M059J (cell line): ENCODE results near the gene CEP290. TPM values are rescaled to one million over a fixed set of nuclear protein-coding genes. Genes with fewer than 3 reads are reported as not detected.
"Not testable (repeated sequence)": the region's sequence is repeated elsewhere in the genome, so short reads cannot be mapped to it uniquely, and the experiment has no call there.

Source experiments
- DNase-seq: peaks from one replicate; pipeline ENCODE4 v3.0.0-alpha.2; 2012; ENCODE audit warnings: low read depth
- total RNA-seq: library from RNA; depleted of rRNA; stranded (reverse); fragments of >200 nt; shearing (Covaris generic); gene quantifications from 2 replicates; pipeline ENCODE4 v1.2.3, GENCODE V29; 2014; rRNA removed

Gene CEP290
- total RNA-seq, 1 experiment from 2014 or later = 8.8 TPM

- DNase-seq = no peak
Measured at GRCh38 chr12:88056571-88056970, 85.3 kb downstream of the CEP290 start.

DNA sequence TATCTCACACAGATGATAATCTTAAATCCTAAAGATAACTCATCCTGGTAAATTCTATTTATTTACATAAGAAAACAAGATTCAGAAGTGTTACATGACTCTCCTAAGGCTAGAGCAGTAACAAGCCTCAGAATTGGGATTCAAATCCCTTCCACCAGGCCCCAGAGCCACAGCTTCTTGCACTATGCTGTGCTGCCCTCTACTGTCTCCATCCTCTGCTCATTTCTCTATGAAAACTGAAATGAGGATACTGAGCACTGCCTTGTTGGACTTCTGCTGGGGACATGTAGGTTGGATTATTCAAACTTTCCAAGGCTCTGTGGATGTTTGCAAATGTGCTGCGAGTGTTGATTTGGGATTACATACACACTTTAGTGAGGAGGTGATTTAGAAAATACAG lies 89.2 kb downstream of the CEP290 start:
- DNase-seq = peak; percentile 49

DNA sequence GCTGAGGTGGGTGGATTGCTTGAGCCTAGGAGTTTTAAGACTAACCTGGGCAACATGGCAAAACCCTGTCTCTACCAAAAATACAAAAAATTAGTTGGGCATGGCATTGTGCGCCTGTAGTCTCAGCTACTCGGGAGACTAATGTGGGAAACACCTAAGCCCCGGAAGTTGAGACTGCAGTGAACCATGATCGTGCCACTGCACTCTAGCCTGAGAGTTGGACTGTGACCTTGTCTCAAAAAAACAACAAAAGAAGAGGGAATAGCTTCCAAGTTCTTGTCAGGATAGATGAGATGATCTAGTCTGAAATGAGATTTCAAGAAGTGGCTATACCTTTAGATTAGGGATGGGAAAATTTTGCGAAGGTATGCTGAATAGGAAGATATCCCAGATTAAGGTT lies 97.9 kb downstream of the CEP290 start:
- no peak for DNase-seq

GRCh38 chr12:88037770-88038169 lies 104.1 kb downstream of the CEP290 start:
- no peak for DNase-seq

DNA sequence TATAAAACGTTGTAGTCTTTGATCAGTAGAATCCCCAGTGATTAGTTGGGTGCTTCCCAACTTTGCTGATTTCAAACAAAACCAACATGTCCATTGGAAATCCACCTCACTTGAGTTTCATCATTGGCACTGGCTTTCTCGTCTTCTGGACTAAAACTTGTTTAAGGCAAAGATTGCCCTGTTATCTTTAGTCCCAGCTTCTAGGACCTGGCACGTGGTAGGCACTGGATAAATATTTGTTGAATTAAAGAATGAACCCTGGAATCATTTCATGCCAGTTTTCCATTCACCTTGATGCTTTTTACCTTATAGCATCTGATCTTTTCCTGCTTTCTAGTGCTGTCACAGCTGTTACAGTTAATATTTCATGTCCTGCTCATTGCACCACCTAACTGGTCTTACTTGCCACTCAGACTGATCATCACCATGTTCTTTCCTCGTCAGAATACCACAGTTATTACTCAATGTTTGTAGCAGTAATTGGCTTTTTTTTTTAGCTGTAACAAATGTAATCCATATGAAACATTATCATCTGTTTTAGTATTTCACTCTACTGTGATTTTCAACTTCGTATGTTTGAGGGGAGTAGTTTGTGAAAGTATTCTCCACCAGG lies 105.4 kb downstream of the CEP290 start:
- DNase-seq = peak; percentile 32

DNA sequence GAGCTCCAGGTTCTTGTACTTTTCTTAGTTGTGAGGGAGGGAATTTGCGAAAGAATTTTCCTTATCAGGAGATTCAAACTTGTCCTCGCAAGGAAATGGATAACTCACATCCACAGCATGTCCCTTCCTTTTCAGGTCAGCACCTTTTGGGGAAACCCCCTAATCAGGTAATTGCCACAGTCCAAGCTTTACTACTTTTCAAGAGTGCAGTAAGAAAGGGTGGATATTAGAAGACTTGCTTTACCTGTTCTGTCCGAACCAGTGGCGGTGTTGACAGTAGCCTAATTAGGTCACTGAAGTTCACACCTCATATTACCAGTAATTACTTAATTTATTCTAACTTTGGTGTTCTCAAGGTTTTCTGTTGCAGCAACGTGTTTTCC lies 106.0 kb downstream of the CEP290 start:
- DNase-seq = no peak

GRCh38 chr12:88035271-88035906 lies 106.5 kb downstream of the CEP290 start:
- peak; percentile 84 for DNase-seq

DNA sequence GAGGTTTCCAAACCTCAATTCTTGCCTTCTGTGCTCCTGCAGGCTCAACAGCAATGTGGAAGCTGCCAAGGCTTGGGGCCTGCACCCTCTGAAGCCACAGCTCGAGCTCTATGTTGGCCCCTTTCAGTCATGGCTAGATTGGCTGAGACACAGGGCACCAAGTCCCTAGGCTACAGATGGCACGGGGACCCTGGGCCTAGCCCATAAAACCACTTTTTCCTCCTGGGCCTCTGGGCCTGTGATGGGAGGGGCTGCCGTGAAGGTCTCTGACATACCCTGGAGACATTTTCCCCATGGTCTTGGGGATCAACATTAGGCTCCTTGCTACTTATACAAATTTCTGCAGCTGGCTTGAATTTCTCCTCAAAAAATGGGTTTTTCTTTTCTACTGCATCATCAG lies 110.7 kb downstream of the CEP290 start:
- not testable (repeated sequence) for DNase-seq

- no peak for DNase-seq
Measured at GRCh38 chr12:88029093-88029665, 112.7 kb downstream of the CEP290 start, which contains the start of gene C12orf50. C12orf50 (minus strand) TSS chr12:88029401; CDS start chr12:88026962, 2,439 bp downstream.

GRCh38 chr12:88026196-88026595 lies 115.7 kb downstream of the CEP290 start:
- no peak for DNase-seq

GRCh38 chr12:88017964-88018363 lies 123.9 kb downstream of the CEP290 start:
- DNase-seq = no peak

DNA sequence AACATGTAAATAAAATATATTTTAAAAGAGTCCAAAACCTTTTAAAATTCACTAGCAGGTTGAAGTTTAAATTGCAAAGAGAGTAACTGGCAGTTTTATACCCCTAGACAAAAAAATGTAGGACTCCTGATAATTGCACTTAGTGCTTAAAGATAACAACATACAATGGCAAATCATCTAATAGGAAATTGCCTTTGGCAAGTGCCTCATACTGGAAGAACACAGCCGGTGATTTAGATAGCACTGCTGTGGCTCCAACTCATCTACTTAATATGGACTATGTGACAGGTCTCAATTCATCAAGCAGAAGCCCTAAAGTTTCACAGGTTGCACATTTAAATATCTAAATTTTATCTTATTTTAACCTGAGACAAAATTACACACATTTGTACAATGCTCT lies 126.1 kb downstream of the CEP290 start:
- no peak for DNase-seq

- no peak for DNase-seq
Measured at GRCh38 chr12:88011755-88012154, 130.1 kb downstream of the CEP290 start.

- no peak for DNase-seq
Measured at GRCh38 chr12:88006351-88006750, 135.5 kb downstream of the CEP290 start.

GRCh38 chr12:88001327-88001726 lies 140.6 kb downstream of the CEP290 start:
- DNase-seq = no peak

Other genes starting within 250 kb of the CEP290 start
- not detected in 2 replicates for gene C12orf50, start 112.7 kb downstream of the CEP290 start, total RNA-seq
- gene TMTC3, start 219 bp upstream of the CEP290 start, total RNA-seq = 20.6 and 21.6 TPM in 2 replicates